Measurements from ENCODE around the gene SYNJ2BP.

SYNJ2BP gene

GRCh38 chr14:70391493-70392391 is 25.1 kb downstream of the SYNJ2BP start:
- no peak for DNase-seq (ENCODE audit: low read depth)

GRCh38 chr14:70382536-70382935 is 34.4 kb downstream of the SYNJ2BP start:
- no peak for DNase-seq (ENCODE audit: low read depth)

GRCh38 chr14:70380824-70381223 is 36.1 kb downstream of the SYNJ2BP start:
- DNase-seq (ENCODE audit: low read depth), result no peak

DNA sequence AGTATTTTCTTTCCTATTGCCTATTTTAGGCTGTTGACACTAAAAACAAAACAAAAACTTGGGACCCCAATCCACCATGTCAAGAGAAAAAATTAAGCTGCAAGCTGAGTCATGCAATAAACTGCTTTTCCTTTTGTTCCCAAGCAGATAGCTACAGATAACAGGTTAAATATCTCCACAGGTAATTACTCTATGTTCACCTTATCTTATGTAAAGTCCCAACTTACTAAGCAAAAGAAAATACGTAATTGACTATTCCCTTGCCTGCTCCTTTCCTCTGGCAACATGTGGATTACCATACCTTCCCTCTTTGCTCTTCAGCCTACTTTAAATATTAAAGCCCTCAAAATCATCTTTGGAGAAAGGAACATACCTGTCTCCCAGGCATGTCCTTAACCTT is 38.2 kb downstream of the SYNJ2BP start:
- no peak for DNase-seq (ENCODE audit: low read depth)

Measured in activated T-helper 9 cell treated with anti-CD3 and anti-CD28 coated beads, Interleukin-2, amount 50 U/mL, for 16 hours (primary cell).